Thyroid gland (tissue), 4 donors: ENCODE results near the gene SEPTIN11.

Experiments
- POLR2A ChIP-seq, 2 donors: fragments of 450-650 bp; IDR thresholded peaks; one replicate each; pipeline ENCODE4 v1.6.1; 2017; ENCODE audit warnings: antibody characterized with exemption in 2 of 2, mild to moderate bottlenecking in 2 of 2, moderate library complexity in 1 of 2
- TF ChIP-seq, protein P1 (sequence below), 6 experiments: fragments of 200-600 bp in 3 of 6; fragments of 450-650 bp in 3 of 6; sonication (generic) in 3 of 6; IDR thresholded peaks; one replicate each; pipeline ENCODE4 v1.5.1; 2016 to 2019; ENCODE audit warnings: antibody characterized with exemption in 6 of 6, mild to moderate bottlenecking in 2 of 6, inconsistent platforms in 1 of 6, moderate library complexity in 1 of 6

DNA sequence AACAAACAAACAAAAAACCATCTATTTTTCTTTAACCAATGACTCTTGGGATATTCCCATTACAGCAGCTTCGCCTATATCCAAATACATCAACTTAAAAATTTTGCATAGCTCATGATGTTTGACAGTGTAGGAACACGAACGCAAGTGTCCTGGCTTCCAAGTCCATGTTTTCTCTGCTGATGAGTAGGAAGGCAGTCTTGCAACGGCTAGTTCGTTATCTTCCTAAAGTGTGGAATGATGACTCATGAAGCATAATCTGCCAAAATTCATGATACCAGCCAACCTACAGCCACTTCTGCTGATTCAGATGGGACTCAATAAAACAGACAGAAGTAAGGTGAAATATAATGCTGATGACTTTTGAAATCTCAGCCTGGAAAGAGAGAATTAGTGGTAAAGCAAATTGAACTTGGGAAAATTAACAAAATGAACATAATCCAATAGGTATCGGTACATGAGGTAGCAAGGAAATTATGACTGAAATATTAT lies 6.4 kb upstream of the SEPTIN11 start:
- TF ChIP-seq, protein P1, sequence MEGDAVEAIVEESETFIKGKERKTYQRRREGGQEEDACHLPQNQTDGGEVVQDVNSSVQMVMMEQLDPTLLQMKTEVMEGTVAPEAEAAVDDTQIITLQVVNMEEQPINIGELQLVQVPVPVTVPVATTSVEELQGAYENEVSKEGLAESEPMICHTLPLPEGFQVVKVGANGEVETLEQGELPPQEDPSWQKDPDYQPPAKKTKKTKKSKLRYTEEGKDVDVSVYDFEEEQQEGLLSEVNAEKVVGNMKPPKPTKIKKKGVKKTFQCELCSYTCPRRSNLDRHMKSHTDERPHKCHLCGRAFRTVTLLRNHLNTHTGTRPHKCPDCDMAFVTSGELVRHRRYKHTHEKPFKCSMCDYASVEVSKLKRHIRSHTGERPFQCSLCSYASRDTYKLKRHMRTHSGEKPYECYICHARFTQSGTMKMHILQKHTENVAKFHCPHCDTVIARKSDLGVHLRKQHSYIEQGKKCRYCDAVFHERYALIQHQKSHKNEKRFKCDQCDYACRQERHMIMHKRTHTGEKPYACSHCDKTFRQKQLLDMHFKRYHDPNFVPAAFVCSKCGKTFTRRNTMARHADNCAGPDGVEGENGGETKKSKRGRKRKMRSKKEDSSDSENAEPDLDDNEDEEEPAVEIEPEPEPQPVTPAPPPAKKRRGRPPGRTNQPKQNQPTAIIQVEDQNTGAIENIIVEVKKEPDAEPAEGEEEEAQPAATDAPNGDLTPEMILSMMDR (IDR thresholded peaks at IDR 0.05), result no peak
- TF ChIP-seq POLR2A (IDR thresholded peaks at IDR 0.05), result no peak
